NCI-H69 (cell line): ENCODE results near the gene RPL18A.

Experiments
- DNase-seq: peaks from one replicate; lab custom pipeline; 2025; lab: John Stamatoyannopoulos, UW

The RPL18A gene

GRCh38 chr19:17859533-17860330 lies at the start of gene RPL18A:
Gene RPL18A, plus strand, starts transcription at chr19:17859910. Its CDS starts 47 bp downstream, at chr19:17859957.
- peak; percentile 100 for DNase-seq

DNA sequence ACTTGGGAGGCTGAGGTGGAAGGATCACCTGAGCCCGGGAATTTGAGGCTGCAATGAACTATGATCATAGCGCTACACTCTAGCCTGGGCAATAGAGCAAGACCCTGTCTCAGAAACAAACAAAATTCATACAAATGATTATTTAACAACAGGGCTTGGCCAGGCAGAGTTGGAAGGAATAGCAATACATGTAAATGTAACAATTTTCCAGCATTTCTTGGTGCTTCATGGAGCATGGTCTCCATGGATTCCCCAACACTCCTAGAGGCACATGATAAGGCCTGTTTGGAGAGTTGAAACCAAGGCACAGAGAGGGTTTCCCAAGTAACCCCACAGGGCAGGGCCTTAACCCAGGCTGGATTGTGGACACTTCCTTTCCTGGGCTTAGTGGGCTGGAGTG lies 48.6 kb upstream of the RPL18A start:
- no peak for DNase-seq

GRCh38 chr19:17811681-17812080 lies 48.0 kb upstream of the RPL18A start:
- no peak for DNase-seq

GRCh38 chr19:17812099-17812498 lies 47.6 kb upstream of the RPL18A start:
- DNase-seq = no peak

DNA sequence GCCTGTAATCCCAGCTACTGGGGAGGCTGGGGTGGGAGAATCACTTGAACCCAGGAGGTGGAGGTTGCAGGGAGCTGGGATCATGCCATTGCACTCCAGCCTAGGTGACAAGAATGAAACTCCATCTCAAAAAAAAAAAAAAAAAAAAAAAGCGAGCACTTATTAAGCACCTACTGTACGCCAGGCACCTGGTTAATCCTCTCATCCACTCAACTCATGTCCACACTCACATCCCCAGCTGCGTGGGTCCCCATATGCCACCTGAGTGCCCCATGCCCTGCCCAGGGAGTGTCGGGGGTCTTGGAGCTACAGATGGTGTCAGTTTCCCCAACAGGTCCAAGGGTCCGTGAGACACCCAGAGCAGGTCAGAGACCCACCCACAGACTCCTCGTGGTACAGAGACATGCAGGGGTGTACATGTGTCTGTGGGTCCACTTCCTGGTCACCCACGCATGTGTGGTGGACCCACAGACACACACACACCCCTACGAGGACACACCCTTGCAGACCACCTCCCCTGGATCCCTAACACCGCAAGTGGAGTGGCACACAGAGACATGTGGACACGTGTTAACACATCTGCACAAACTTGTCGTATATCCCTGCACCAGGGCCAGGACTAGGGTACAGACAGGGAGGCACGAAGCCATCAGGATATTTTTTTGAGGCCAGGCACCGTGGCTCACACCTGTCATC lies 41.9 kb upstream of the RPL18A start:
- no peak for DNase-seq

DNA sequence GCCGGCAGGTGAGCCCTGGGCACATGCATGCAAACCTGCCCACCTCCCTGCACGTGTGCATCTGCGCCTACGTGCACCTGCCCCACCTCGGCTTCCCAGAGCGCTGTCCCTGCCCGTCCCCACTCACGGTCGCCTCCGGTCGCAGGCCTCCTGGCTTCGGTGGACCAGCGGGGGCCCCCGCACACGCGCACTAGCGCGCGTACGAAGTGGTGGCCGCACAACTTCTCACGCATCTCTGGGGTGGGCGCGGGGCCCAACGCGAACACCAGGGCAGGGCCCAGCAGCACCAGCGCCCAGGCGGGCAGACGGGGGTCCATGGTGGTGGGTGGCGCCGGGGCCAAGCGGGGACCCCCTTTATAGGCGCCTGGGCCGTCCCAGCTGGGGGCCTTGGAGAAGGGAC lies 38.5 kb upstream of the RPL18A start, which contains the start of gene INSL3:
Gene INSL3 (minus strand): TSS at position 330 of the 400 bp plus-strand sequence. CDS start 13 bp downstream, at position 317.
- no peak for DNase-seq

GRCh38 chr19:17824339-17824738 lies 35.4 kb upstream of the RPL18A start:
- no peak for DNase-seq

DNA sequence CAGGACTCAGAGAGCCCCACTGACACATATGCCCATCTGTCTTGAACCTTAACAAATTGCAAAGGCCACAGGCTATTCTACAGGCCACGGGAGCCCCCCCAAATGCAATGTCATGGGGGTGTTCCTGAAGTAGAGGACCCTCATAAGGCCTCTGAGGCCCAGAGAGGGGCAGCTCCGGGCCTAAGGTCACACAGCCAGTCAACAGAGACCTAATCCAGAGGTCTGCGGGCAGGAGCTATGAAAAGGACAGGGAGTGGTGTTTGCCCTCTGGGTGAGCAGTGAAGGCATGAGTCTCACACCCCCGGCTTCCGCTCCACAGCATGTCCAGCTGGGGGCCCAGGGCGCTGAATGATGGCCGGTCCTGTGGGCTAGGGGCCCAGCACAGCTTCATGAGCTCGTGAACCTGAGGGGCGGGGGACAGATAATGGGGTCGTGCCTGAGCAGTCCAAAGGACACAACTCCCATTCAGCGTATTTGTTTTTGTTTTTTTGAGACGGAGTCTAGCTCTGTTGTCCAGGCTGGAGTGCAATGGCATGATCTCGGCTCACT lies 33.1 kb upstream of the RPL18A start:
- DNase-seq = no peak

GRCh38 chr19:17829855-17830566 lies 29.7 kb upstream of the RPL18A start:
- DNase-seq = peak; percentile 90

GRCh38 chr19:17830567-17831418 lies 28.9 kb upstream of the RPL18A start:
- peak; percentile 93 for DNase-seq

DNA sequence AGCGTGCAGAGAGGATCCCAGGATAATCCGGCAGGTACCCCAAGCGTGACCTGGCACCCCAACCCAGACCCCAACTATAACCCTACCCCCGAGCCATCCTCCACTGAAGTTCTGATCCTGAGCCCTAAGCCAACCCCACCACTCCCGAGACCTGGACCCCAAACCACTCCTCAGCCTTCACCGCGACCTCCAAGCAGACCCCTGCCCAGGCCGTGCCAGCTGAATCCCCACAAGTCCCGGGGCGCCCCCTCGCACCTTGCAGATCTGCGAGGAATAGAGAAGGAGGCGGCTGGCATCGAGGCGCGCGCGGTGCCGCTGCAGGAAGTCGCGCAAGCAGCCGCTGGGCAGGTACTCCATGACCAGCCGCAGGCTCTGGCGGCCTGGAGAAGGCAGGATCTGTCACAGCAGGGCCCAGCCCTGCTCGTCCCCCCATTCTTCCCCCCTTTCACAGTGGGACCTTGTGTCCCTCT lies 28.3 kb upstream of the RPL18A start:
- peak; percentile 58 for DNase-seq

DNA sequence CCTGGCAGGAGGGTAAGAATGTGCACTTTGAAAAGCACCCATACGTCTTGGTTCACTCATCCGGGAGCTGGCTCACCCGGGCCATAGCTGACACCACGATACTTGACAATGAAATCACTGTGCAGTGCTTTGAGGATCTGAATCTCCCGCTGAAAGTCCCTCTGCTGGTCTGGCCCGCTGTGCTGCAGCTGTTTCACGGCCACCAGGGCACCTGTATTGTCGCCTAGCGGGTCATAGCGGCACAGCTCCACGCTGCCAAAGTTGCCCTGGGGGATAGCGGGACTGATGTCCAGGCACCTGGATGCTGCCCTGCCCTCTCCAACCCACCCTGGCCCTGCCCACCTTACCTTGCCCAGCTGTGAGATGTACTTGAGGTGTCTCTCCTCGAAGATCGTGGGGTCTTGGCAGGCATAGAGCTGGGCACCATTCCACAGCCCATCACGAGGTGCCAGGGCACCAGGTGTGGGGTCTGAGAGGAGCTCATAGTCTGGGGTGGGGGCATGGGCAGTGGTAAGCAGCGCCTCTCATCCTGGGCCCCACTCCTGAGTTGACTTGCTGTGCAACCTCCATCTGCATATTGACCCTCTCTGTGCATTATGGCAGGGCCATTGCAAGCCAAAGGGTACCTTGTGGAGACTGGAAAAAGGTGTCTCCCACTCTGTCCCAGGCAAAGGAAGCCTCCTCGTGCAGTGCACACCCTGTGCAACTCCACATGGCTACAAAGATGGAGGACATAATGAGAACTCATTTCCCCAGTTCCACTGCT lies 27.1 kb upstream of the RPL18A start:
- DNase-seq = peak; percentile 18

DNA sequence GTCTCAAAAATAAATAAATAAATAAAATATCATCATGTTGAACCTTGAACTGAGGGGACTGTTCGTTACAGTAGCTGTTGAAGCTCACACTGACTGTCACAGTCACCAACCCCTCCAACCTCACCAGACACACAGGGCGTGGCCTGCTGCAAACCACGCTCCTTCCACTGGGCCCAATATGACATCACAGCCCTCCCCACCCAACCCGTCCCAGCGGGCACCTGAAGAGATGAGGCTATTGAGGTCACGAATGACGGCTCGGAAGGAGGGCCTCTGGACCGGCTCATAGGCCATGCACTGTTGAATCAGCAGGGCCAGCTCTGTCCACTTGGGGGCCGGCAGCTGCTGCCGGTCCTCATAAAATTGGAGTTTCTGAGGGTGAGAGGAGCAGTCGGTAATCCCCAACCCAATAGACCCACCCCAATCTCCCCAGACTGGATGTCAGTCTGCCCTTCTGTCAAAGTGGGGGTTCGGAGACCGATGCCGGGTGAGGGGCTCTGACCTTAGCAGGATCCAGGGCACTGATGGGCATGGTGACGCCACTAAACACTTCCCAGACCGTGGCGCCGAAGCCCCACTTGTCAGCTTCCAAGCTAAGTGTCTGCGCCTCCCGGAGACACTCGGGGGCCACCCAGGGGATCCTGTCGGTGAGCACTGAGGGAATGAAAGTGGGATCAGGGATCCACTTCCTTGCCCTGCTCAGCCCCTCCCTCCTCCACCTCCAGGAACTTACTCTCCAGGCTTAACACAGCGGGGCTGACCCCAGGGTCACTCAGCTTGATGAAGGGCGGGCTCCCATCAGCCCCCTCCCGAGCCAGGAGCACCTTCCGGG lies 25.1 kb upstream of the RPL18A start:
- no peak for DNase-seq

- peak; percentile 70 for DNase-seq
These were observed 24.3 kb upstream of the RPL18A start for GRCh38 chr19:17835182-17836006.

DNA sequence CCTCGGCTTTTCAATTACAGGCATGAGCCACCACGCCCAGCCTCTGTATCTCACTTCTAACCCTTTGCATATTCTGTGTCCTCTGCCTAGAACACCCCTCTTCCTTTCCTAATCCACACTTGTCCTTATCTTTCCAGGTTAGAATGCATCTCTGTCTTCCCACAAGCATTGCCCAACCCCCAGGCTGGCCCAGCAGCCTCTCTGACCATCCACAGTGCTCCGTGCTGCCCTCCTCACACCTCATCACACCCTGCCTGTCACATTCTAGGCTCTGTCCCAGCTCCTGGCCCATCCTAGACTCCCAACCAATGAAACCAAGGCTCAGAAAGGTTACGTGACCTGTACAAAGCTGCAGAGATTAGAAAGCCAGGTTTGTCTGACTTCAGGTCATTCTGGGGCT lies 23.2 kb upstream of the RPL18A start:
- no peak for DNase-seq

- DNase-seq = no peak
These were observed 21.7 kb upstream of the RPL18A start for GRCh38 chr19:17837972-17838371.

GRCh38 chr19:17840019-17840418 lies 19.7 kb upstream of the RPL18A start:
- DNase-seq = no peak

GRCh38 chr19:17841371-17841809 lies 18.3 kb upstream of the RPL18A start:
- DNase-seq = no peak
